ENCODE results near the gene IL1RAPL2. TPM values are rescaled to one million over a fixed set of nuclear protein-coding genes. Genes with fewer than 3 reads are reported as not detected.
"Not testable (repeated sequence)": the region's sequence is repeated elsewhere in the genome, so short reads cannot be mapped to it uniquely, and the experiment has no call there.

Gene IL1RAPL2
- total RNA-seq, 4 donors from 2014 or later: not detected

DNA sequence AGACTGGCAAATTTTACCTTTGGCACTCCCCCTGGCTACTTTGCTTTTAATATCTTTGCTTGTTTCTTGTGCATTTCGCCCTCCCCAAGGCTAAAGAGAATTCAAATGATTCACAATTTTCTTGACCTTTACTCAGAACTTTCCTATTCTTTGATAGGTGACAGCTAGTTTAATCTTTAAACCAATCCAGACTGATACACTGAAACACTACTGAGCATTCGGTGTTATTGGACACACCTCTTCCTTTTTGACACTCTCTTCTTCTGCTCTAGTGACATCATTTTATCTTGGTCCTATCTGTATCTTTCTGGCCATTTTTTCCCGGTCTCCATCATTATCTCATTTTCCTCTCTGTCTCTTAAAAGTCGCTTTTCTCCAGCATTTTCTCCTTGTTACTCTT, 103.1 kb downstream of the IL1RAPL2 start:
- H3K27me3 ChIP-seq: no peaks in the 10 kb centered on the region
- intact Hi-C loops (cut with DNase I): no loop called here
- no peak for TF ChIP-seq POLR2A (IDR thresholded peaks at IDR 0.05)
- no peak for TF ChIP-seq CTCF (IDR thresholded peaks at IDR 0.05)
- no peak overlapping the region for H3K27ac ChIP-seq
- DNase-seq: no peak
- H3K36me3 ChIP-seq: no peaks in the 10 kb centered on the region
- 86 to 90% methylated on average over 4 of the region's 4 CpGs for WGBS, 2 donors
- no peak overlapping the region for H3K4me3 ChIP-seq (replicated peaks in 1 of 3)
- no peaks in the 10 kb centered on the region for H3K4me1 ChIP-seq
- H3K9me3 ChIP-seq: no peaks in the 10 kb centered on the region

DNA sequence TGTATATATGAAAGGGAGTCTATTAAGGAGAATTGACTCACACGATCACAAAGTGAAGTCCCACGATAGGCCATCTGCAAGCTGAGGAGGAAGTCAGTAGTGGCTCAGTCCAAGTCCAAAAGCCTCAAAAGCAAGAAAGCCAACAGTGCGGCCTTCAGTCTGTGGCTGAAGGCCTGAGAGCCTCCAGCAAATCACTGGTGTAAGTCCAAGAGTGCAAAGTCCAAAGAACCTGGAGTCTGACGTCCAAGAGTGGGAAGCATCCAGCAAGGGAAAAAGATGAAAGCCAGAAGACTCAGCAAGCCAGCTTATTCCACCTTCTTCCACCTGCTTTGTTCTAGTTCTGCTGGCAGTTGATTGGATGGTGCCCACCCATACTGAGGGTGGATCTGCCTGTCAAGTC, 104.1 kb downstream of the IL1RAPL2 start:
- no peak overlapping the region for H3K4me3 ChIP-seq (replicated peaks in 1 of 3)
- no peaks in the 10 kb centered on the region for H3K36me3 ChIP-seq
- no peaks in the 10 kb centered on the region for H3K4me1 ChIP-seq
- no peaks in the 10 kb centered on the region for H3K9me3 ChIP-seq
- WGBS, 2 donors: 51 to 86% methylated on average over 4 of the region's 4 CpGs
- H3K27ac ChIP-seq: no peak overlapping the region
- H3K27me3 ChIP-seq: no peaks in the 10 kb centered on the region
- TF ChIP-seq CTCF (IDR thresholded peaks at IDR 0.05) (no peak), POLR2A (IDR thresholded peaks at IDR 0.05) (no peak)
- DNase-seq: no peak
- intact Hi-C loops (cut with DNase I): no loop called here

- H3K4me3 ChIP-seq (replicated peaks in 1 of 3); intact Hi-C loops (cut with DNase I); H3K27ac ChIP-seq; H3K36me3 ChIP-seq; DNase-seq; H3K4me1 ChIP-seq; H3K9me3 ChIP-seq; H3K27me3 ChIP-seq: not testable (repeated sequence)
- WGBS, 2 donors: 90% methylated on average over 17 of the region's 18 CpGs; no CpG with 5 or more reads in 1 of the 2 donors
Observed at GRCh38 chrX:104677517-104677916, 111.5 kb downstream of the IL1RAPL2 start.

GRCh38 chrX:104679175-104679574, 113.2 kb downstream of the IL1RAPL2 start:
- Histone ChIP-seq H3K4me1 (no peaks in the 10 kb centered on the region), H3K27ac (no peak overlapping the region), H3K9me3 (no peaks in the 10 kb centered on the region), H3K27me3 (no peaks in the 10 kb centered on the region), H3K36me3 (no peaks in the 10 kb centered on the region), H3K4me3 (replicated peaks in 1 of 3) (no peak overlapping the region)
- no peak for DNase-seq
- intact Hi-C loops (cut with DNase I): no loop called here
- WGBS, 2 donors: 62 to 81% methylated on average over 2 of the region's 2 CpGs
- no peak for TF ChIP-seq POLR2A (IDR thresholded peaks at IDR 0.05)
- no peak for TF ChIP-seq CTCF (IDR thresholded peaks at IDR 0.05)

- Histone ChIP-seq H3K9me3 (no peaks in the 10 kb centered on the region), H3K27ac (no peak overlapping the region), H3K36me3 (no peaks in the 10 kb centered on the region), H3K4me3 (replicated peaks in 1 of 3) (no peak overlapping the region), H3K4me1 (no peaks in the 10 kb centered on the region), H3K27me3 (no peaks in the 10 kb centered on the region)
- DNase-seq: no peak
- intact Hi-C loops (cut with DNase I): no loop called here
- no peak for TF ChIP-seq CTCF (IDR thresholded peaks at IDR 0.05)
- WGBS, 2 donors: 67 to 74% methylated on average over 3 of the region's 3 CpGs
Observed at GRCh38 chrX:104681214-104681613, 115.2 kb downstream of the IL1RAPL2 start.

DNA sequence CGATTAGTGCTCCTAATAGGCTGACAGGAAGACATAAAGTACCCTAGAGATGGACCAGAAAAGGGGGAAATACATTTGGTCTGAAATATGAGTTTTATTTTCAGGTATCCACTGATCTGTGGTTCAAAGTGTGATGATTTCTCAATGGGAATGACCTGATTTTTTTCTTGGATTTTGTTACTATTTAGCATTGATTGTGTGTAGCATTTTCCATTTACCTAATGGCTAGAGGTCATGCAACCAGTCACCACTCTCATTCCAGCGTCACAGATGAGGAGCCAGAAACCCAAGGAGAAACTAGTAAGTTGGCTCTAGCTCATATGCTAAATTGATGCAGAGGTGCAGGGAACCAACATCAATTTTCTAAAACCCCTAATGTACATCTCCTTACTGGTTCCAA, 118.1 kb downstream of the IL1RAPL2 start:
- intact Hi-C loops (cut with DNase I): no loop called here
- DNase-seq: no peak

More for the DNA sequence above, 118.1 kb downstream of the IL1RAPL2 start:
- Histone ChIP-seq H3K27me3 (no peaks in the 10 kb centered on the region), H3K4me1 (no peaks in the 10 kb centered on the region), H3K9me3 (no peaks in the 10 kb centered on the region), H3K27ac (no peak overlapping the region), H3K36me3 (no peaks in the 10 kb centered on the region), H3K4me3 (replicated peaks in 1 of 3) (no peak overlapping the region)
- 95 to 96% methylated on average over 2 of the region's 2 CpGs for WGBS, 2 donors
- TF ChIP-seq CTCF (IDR thresholded peaks at IDR 0.05) (no peak), POLR2A (IDR thresholded peaks at IDR 0.05) (no peak)

Measured in thyroid gland (tissue), 4 donors.